ENCODE measurements around the gene KLHL9. TPM values are rescaled to one million over a fixed set of nuclear protein-coding genes. Genes with fewer than 3 reads are reported as not detected.
"Not testable (repeated sequence)": the region's sequence is repeated elsewhere in the genome, so short reads cannot be mapped to it uniquely, and the experiment has no call there.

KLHL9 gene
- total RNA-seq, 2 experiments from 2014 or later: 18.5 to 19.3 TPM

DNA sequence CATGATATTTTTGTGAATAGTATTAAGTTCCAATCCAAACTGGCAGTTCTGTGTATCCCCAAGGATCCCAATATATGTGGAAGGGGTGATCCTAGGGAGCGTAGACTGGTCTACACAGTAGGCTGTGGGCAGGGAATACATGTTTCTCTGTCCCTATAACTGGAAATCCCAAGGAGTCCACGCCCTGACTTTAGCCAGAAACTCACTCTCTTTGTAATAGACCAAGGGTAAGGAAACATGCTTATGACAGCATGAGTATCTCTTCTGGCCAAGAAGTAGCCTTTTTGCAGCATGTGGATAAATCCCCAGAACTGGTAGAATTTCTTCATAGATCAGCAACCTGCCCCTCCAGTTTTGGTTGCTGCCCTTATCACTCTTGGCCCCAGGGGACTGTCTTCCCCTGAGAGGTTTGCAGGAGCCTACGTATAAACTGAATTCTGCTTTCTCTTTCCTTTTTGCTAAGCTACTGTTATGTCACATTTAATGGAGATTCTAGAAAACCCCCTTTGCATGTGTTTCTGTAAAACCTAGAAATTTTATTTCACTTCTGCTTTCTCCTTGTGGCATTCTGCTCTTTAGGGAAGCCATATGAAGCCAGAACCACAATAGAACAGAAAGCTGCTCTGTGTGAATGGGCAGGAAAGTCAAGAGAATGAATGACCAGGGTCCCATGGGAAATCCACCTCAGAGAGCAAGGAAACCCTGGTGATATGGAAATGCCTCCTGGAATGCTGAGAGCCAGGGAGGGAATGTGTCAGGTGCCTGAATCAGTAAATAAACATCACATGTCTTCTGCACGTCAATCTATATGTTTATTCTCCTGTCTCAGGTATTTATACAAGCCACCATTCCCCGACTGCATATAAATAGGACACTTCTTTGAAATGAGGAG, 46.5 kb upstream of the KLHL9 start:
- no peaks in the 10 kb centered on the region for H3K36me3 ChIP-seq (ENCODE audit: insufficient read depth, low read length)
- H3K79me2 ChIP-seq (ENCODE audit: insufficient read depth, low read depth, low read length): no peaks in the 10 kb centered on the region
- H3K4me3 ChIP-seq (ENCODE audit: low read depth, low read length, poor library complexity, severe bottlenecking): no peak overlapping the region
- H3K4me2 ChIP-seq (ENCODE audit: low read length): no peak overlapping the region
- no peaks in the 10 kb centered on the region for H3K9me3 ChIP-seq (ENCODE audit: low read length)
- BruUV-seq (replicated peaks): no TSS peak
- no peak overlapping the region for H3K27ac ChIP-seq (ENCODE audit: low read depth, low read length, poor library complexity, severe bottlenecking)
- ChIA-PET POLR2A (no interaction called here), CTCF (ENCODE audit: unreplicated experiment) (no interaction called here)
- H3K4me1 ChIP-seq (ENCODE audit: insufficient read depth, low read length, poor library complexity, severe bottlenecking): no peaks in the 10 kb centered on the region
- peaks cover 3% of the 10 kb centered on the region; the same call in 1 of the 2 replicates for H4K20me1 ChIP-seq (ENCODE audit: insufficient read depth, low read length)
- TF ChIP-seq, protein P1, sequence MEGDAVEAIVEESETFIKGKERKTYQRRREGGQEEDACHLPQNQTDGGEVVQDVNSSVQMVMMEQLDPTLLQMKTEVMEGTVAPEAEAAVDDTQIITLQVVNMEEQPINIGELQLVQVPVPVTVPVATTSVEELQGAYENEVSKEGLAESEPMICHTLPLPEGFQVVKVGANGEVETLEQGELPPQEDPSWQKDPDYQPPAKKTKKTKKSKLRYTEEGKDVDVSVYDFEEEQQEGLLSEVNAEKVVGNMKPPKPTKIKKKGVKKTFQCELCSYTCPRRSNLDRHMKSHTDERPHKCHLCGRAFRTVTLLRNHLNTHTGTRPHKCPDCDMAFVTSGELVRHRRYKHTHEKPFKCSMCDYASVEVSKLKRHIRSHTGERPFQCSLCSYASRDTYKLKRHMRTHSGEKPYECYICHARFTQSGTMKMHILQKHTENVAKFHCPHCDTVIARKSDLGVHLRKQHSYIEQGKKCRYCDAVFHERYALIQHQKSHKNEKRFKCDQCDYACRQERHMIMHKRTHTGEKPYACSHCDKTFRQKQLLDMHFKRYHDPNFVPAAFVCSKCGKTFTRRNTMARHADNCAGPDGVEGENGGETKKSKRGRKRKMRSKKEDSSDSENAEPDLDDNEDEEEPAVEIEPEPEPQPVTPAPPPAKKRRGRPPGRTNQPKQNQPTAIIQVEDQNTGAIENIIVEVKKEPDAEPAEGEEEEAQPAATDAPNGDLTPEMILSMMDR (conservative IDR thresholded peaks at IDR 0.05; ENCODE audit: low read length): no peak
- no peak for TF ChIP-seq EZH2phosphoT487 (IDR thresholded peaks at IDR 0.05; ENCODE audit: borderline replicate concordance, low read depth, low read length)
- H2AFZ ChIP-seq (ENCODE audit: low read length): no peak overlapping the region
- intact Hi-C loops (cut with micrococcal nuclease; ENCODE audit: unreplicated experiment): no loop called here
- peak; percentile 37 for DNase-seq (ENCODE audit: low spot score)
- H3K9me2 ChIP-seq (ENCODE audit: insufficient read depth, low read length): no peaks in the 10 kb centered on the region

- intact Hi-C loops (cut with micrococcal nuclease; ENCODE audit: unreplicated experiment); CTCF ChIA-PET (ENCODE audit: unreplicated experiment): not testable (repeated sequence)
These were observed 36.3 kb upstream of the KLHL9 start for GRCh38 chr9:21371467-21371866.

DNA sequence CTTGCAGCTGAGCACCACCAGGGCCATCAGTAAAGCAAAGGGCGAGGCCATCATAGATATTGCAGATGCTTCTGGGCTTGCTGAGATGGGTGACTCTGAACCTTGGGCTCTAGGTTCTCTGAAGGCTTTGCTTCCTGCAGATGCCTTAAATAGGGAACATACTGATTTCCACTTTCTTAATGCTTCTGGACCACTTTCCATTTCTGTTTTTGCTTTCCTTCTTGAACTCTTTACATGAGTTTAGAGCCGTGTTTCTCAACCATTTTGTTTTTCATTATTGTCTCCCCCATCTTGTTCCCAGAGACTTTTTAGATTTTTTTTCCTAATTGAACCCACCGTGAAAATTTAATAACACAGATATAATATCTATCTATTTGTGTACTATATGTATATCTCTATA, 32.8 kb upstream of the KLHL9 start, which contains the start of gene IFNA13:
Gene IFNA13, minus strand, starts transcription at position 101 of the 400 bp plus-strand sequence. Its CDS starts 47 bp downstream, at position 54.
- no TSS peak for BruUV-seq (replicated peaks)
- DNase-seq (ENCODE audit: low spot score): no peak
- Histone ChIP-seq H3K4me3 (ENCODE audit: low read depth, low read length, poor library complexity, severe bottlenecking) (no peak within 1 kb of the TSS), H4K20me1 (ENCODE audit: insufficient read depth, low read length) (no peaks in the 10 kb centered on the region), H3K79me2 (ENCODE audit: insufficient read depth, low read depth, low read length) (no peaks in the 10 kb centered on the region), H3K4me2 (ENCODE audit: low read length) (no peak within 1 kb of the TSS), H3K36me3 (ENCODE audit: insufficient read depth, low read length) (no peaks in the 10 kb centered on the region), H3K9me3 (ENCODE audit: low read length) (no peaks in the 10 kb centered on the region), H3K4me1 (ENCODE audit: insufficient read depth, low read length, poor library complexity, severe bottlenecking) (no peaks in the 10 kb centered on the region), H3K9me2 (ENCODE audit: insufficient read depth, low read length) (no peaks in the 10 kb centered on the region), H2AFZ (ENCODE audit: low read length) (no peak within 1 kb of the TSS), H3K27ac (ENCODE audit: low read depth, low read length, poor library complexity, severe bottlenecking) (no peak within 1 kb of the TSS)
- intact Hi-C loops (cut with micrococcal nuclease; ENCODE audit: unreplicated experiment): no loop called here
- POLR2A ChIA-PET: interaction anchor here (0.7 kb wide), 1 partner anchor 109 kb away, joined by 3 read pairs; no protein-coding TSS in a partner anchor
- CTCF ChIA-PET (ENCODE audit: unreplicated experiment): no interaction called here
- TF ChIP-seq, protein P1 (conservative IDR thresholded peaks at IDR 0.05; ENCODE audit: low read length): no peak
- no peak for TF ChIP-seq EZH2phosphoT487 (IDR thresholded peaks at IDR 0.05; ENCODE audit: borderline replicate concordance, low read depth, low read length)

More at GRCh38 chr9:21371467-21371866, 36.3 kb upstream of the KLHL9 start:
- BruUV-seq (replicated peaks); H3K79me2 ChIP-seq (ENCODE audit: insufficient read depth, low read depth, low read length); POLR2A ChIA-PET; H3K4me3 ChIP-seq (ENCODE audit: low read depth, low read length, poor library complexity, severe bottlenecking); H3K36me3 ChIP-seq (ENCODE audit: insufficient read depth, low read length); H3K4me2 ChIP-seq (ENCODE audit: low read length); H2AFZ ChIP-seq (ENCODE audit: low read length); H4K20me1 ChIP-seq (ENCODE audit: insufficient read depth, low read length); DNase-seq (ENCODE audit: low spot score); H3K9me3 ChIP-seq (ENCODE audit: low read length); H3K4me1 ChIP-seq (ENCODE audit: insufficient read depth, low read length, poor library complexity, severe bottlenecking); H3K27ac ChIP-seq (ENCODE audit: low read depth, low read length, poor library complexity, severe bottlenecking); H3K9me2 ChIP-seq (ENCODE audit: insufficient read depth, low read length): not testable (repeated sequence)

- POLR2A ChIA-PET; DNase-seq (ENCODE audit: low spot score); H3K9me3 ChIP-seq (ENCODE audit: low read length); H3K27ac ChIP-seq (ENCODE audit: low read depth, low read length, poor library complexity, severe bottlenecking); H3K36me3 ChIP-seq (ENCODE audit: insufficient read depth, low read length); H3K79me2 ChIP-seq (ENCODE audit: insufficient read depth, low read depth, low read length); H3K9me2 ChIP-seq (ENCODE audit: insufficient read depth, low read length); BruUV-seq (replicated peaks); H2AFZ ChIP-seq (ENCODE audit: low read length); CTCF ChIA-PET (ENCODE audit: unreplicated experiment); H3K4me3 ChIP-seq (ENCODE audit: low read depth, low read length, poor library complexity, severe bottlenecking); H3K4me1 ChIP-seq (ENCODE audit: insufficient read depth, low read length, poor library complexity, severe bottlenecking); H4K20me1 ChIP-seq (ENCODE audit: insufficient read depth, low read length); intact Hi-C loops (cut with micrococcal nuclease; ENCODE audit: unreplicated experiment); H3K4me2 ChIP-seq (ENCODE audit: low read length): not testable (repeated sequence)
These were observed 32.0 kb upstream of the KLHL9 start for GRCh38 chr9:21367169-21367568.

All from OCI-LY7 (cell line).